Measurements from ENCODE around the gene MYLK. TPM values are rescaled to one million over a fixed set of nuclear protein-coding genes. Genes with fewer than 3 reads are reported as not detected.
A peak's percentile ranks its signal among the peaks of the same experiment; 100 is the strongest.

Gene MYLK
- total RNA-seq, 1 donor from 2014 or later, result 24.3 TPM

- no peaks in the 10 kb centered on the region for H3K9me3 Mint-ChIP-seq (ENCODE audit: unreplicated experiment)
- no peaks in the 10 kb centered on the region for H3K27me3 Mint-ChIP-seq (ENCODE audit: unreplicated experiment)
- no peak for TF ChIP-seq CTCF (IDR thresholded peaks at IDR 0.05)
- H3K27ac Mint-ChIP-seq (ENCODE audit: unreplicated experiment), result peak overlapping the region; percentile 2
- DNase-seq (ENCODE audit: extremely low spot score, unreplicated experiment), result no peak
- H3K36me3 Mint-ChIP-seq (ENCODE audit: unreplicated experiment), result no peaks in the 10 kb centered on the region
- H3K4me1 Mint-ChIP-seq (ENCODE audit: unreplicated experiment), result peaks cover 47% of the 10 kb centered on the region
- H3K4me3 Mint-ChIP-seq (ENCODE audit: unreplicated experiment), result no peak overlapping the region
These were observed 183.1 kb downstream of the MYLK start for GRCh38 chr3:123700791-123701722.

- Mint-ChIP-seq H3K4me1 (ENCODE audit: unreplicated experiment) (peaks cover 67% of the 10 kb centered on the region), H3K4me3 (ENCODE audit: unreplicated experiment) (peak overlapping the region; percentile 50)
These were observed 185.3 kb downstream of the MYLK start for GRCh38 chr3:123698813-123699212.

GRCh38 chr3:123696808-123697207, 187.3 kb downstream of the MYLK start:
- Mint-ChIP-seq H3K4me3 (ENCODE audit: unreplicated experiment) (no peak overlapping the region), H3K4me1 (ENCODE audit: unreplicated experiment) (peaks cover 82% of the 10 kb centered on the region), H3K27me3 (ENCODE audit: unreplicated experiment) (no peaks in the 10 kb centered on the region), H3K36me3 (ENCODE audit: unreplicated experiment) (no peaks in the 10 kb centered on the region), H3K9me3 (ENCODE audit: unreplicated experiment) (no peaks in the 10 kb centered on the region), H3K27ac (ENCODE audit: unreplicated experiment) (peak overlapping the region; percentile 92)
- DNase-seq (ENCODE audit: extremely low spot score, unreplicated experiment), result no peak
- TF ChIP-seq CTCF (IDR thresholded peaks at IDR 0.05), result no peak

More at GRCh38 chr3:123698813-123699212, 185.3 kb downstream of the MYLK start:
- Mint-ChIP-seq H3K27me3 (ENCODE audit: unreplicated experiment) (no peaks in the 10 kb centered on the region), H3K27ac (ENCODE audit: unreplicated experiment) (peak overlapping the region; percentile 60), H3K9me3 (ENCODE audit: unreplicated experiment) (no peaks in the 10 kb centered on the region), H3K36me3 (ENCODE audit: unreplicated experiment) (no peaks in the 10 kb centered on the region)
- TF ChIP-seq CTCF (IDR thresholded peaks at IDR 0.05), result no peak
- DNase-seq (ENCODE audit: extremely low spot score, unreplicated experiment), result no peak

- H3K27ac Mint-ChIP-seq (ENCODE audit: unreplicated experiment), result peak overlapping the region; percentile 92
- no peaks in the 10 kb centered on the region for H3K9me3 Mint-ChIP-seq (ENCODE audit: unreplicated experiment)
These were observed 188.1 kb downstream of the MYLK start for GRCh38 chr3:123695731-123696640.

More at GRCh38 chr3:123695731-123696640, 188.1 kb downstream of the MYLK start:
- Mint-ChIP-seq H3K4me1 (ENCODE audit: unreplicated experiment) (peaks cover 83% of the 10 kb centered on the region), H3K36me3 (ENCODE audit: unreplicated experiment) (peaks cover 3% of the 10 kb centered on the region), H3K27me3 (ENCODE audit: unreplicated experiment) (no peaks in the 10 kb centered on the region), H3K4me3 (ENCODE audit: unreplicated experiment) (no peak overlapping the region)
- no peak for TF ChIP-seq CTCF (IDR thresholded peaks at IDR 0.05)
- no peak for DNase-seq (ENCODE audit: extremely low spot score, unreplicated experiment)
